Measurements from ENCODE around the gene ATF5. TPM values are rescaled to one million over a fixed set of nuclear protein-coding genes. Genes with fewer than 3 reads are reported as not detected.

The ATF5 gene
- total and polyA plus RNA-seq, 2 donors (not counting 1 experiment from before 2014, with no cell fraction given): 9.0 to 37.6 TPM

- TF ChIP-seq EZH2 (IDR thresholded peaks at IDR 0.05; ENCODE audit: borderline replicate concordance, insufficient read depth, low read depth, low read length, poor library complexity, severe bottlenecking) (no peak), CTCF (IDR thresholded peaks at IDR 0.05) (no peak)
- no peak overlapping the region for H3K27ac ChIP-seq (ENCODE audit: low read length in 2 of 2)
- Mint-ChIP-seq H3K27ac (no peak overlapping the region), H3K4me3 (no peak overlapping the region), H3K27me3 (peaks cover 5% of the 10 kb centered on the region), H3K4me1 (no peaks in the 10 kb centered on the region), H3K9me3 (ENCODE audit: insufficient read depth) (no peaks in the 10 kb centered on the region)
- WGBS (ENCODE audit: insufficient coverage): 80% methylated on average over 12 of the region's 12 CpGs
- DNase-seq: no peak
- H3K27me3 ChIP-seq (replicated peaks in 1 of 4; ENCODE audit: control extremely low read depth in 1 of 4, control insufficient read depth in 3 of 4, insufficient read depth in 4 of 4, low read length in 3 of 4): peaks cover 0 to 10% (median 8%) of the 10 kb centered on the region in 4 experiments
- no peaks in the 10 kb centered on the region for H4K20me1 ChIP-seq (ENCODE audit: control insufficient read depth, insufficient read depth, low read length, poor library complexity, severe bottlenecking)
- no peak overlapping the region for H3K9ac ChIP-seq (ENCODE audit: low read length)
- intact Hi-C loops (cut with micrococcal nuclease): no loop called here
- H3K4me1 ChIP-seq (ENCODE audit: control insufficient read depth in 2 of 2, insufficient read depth in 2 of 2, low read length in 2 of 2): no peaks in the 10 kb centered on the region
- no peak overlapping the region for H3K4me3 ChIP-seq (ENCODE audit: control extremely low read depth in 1 of 5, extremely low read depth in 1 of 5, insufficient read depth in 1 of 5, low read depth in 2 of 5, low read length in 4 of 5)
- CTCF ChIA-PET: no interaction called here
- POLR2A ChIA-PET: no interaction called here
- ATAC-seq (ENCODE audit: low read depth): no peak
- peaks cover 2 to 15% of the 10 kb centered on the region in 2 experiments for H3K36me3 ChIP-seq (replicated peaks in 1 of 2; ENCODE audit: control extremely low read depth in 1 of 2, control insufficient read depth in 1 of 2, extremely low read depth in 1 of 2, insufficient read depth in 2 of 2, low read length in 1 of 2)
- H3K79me2 ChIP-seq (ENCODE audit: control insufficient read depth, insufficient read depth, low read length): no peaks in the 10 kb centered on the region
- H2AFZ ChIP-seq (ENCODE audit: insufficient read depth, low read depth, low read length, poor library complexity, severe bottlenecking): no peak overlapping the region
- H3K9me3 ChIP-seq (ENCODE audit: control extremely low read depth in 1 of 3, control insufficient read depth in 2 of 3, insufficient read depth in 1 of 3, low read length in 2 of 3): peaks cover 0 to 8% (median 0%) of the 10 kb centered on the region in 3 donors
- H3K4me2 ChIP-seq (replicated peaks; ENCODE audit: low read depth, low read length, poor library complexity, severe bottlenecking): no peak overlapping the region
Observed at GRCh38 chr19:49971991-49972411, 43.0 kb downstream of the ATF5 start.

GRCh38 chr19:49972841-49973240 is 43.8 kb downstream of the ATF5 start:
- Histone ChIP-seq H3K36me3 (replicated peaks in 1 of 2; ENCODE audit: control extremely low read depth in 1 of 2, control insufficient read depth in 1 of 2, extremely low read depth in 1 of 2, insufficient read depth in 2 of 2, low read length in 1 of 2) (peaks cover 2 to 19% of the 10 kb centered on the region in 2 experiments), H3K27ac (ENCODE audit: low read length in 2 of 2) (no peak overlapping the region), H3K4me3 (ENCODE audit: control extremely low read depth in 1 of 5, extremely low read depth in 1 of 5, insufficient read depth in 1 of 5, low read depth in 2 of 5, low read length in 4 of 5) (no peak overlapping the region), H3K9me3 (ENCODE audit: control extremely low read depth in 1 of 3, control insufficient read depth in 2 of 3, insufficient read depth in 1 of 3, low read length in 2 of 3) (peaks cover 0 to 8% (median 0%) of the 10 kb centered on the region in 3 donors), H3K4me1 (ENCODE audit: control insufficient read depth in 2 of 2, insufficient read depth in 2 of 2, low read length in 2 of 2) (no peaks in the 10 kb centered on the region), H4K20me1 (ENCODE audit: control insufficient read depth, insufficient read depth, low read length, poor library complexity, severe bottlenecking) (no peaks in the 10 kb centered on the region), H3K79me2 (ENCODE audit: control insufficient read depth, insufficient read depth, low read length) (no peaks in the 10 kb centered on the region), H2AFZ (ENCODE audit: insufficient read depth, low read depth, low read length, poor library complexity, severe bottlenecking) (no peak overlapping the region), H3K9ac (ENCODE audit: low read length) (no peak overlapping the region), H3K4me2 (replicated peaks; ENCODE audit: low read depth, low read length, poor library complexity, severe bottlenecking) (no peak overlapping the region), H3K27me3 (replicated peaks in 1 of 4; ENCODE audit: control extremely low read depth in 1 of 4, control insufficient read depth in 3 of 4, insufficient read depth in 4 of 4, low read length in 3 of 4) (peaks cover 0 to 10% (median 8%) of the 10 kb centered on the region in 4 experiments)
- ChIA-PET CTCF (no interaction called here), POLR2A (no interaction called here)
- no peak for ATAC-seq (ENCODE audit: low read depth)
- H3K27me3 Mint-ChIP-seq: peaks cover 5% of the 10 kb centered on the region
- 80% methylated on average over 6 of the region's 6 CpGs for WGBS (ENCODE audit: insufficient coverage)
- intact Hi-C loops (cut with micrococcal nuclease): no loop called here
- no peaks in the 10 kb centered on the region for H3K4me1 Mint-ChIP-seq
- no peak overlapping the region for H3K4me3 Mint-ChIP-seq
- TF ChIP-seq EZH2 (IDR thresholded peaks at IDR 0.05; ENCODE audit: borderline replicate concordance, insufficient read depth, low read depth, low read length, poor library complexity, severe bottlenecking) (no peak), CTCF (IDR thresholded peaks at IDR 0.05) (no peak)
- H3K9me3 Mint-ChIP-seq (ENCODE audit: insufficient read depth): no peaks in the 10 kb centered on the region
- no peak overlapping the region for H3K27ac Mint-ChIP-seq
- DNase-seq: no peak

Measured in B cell (primary cell).